Rectal smooth muscle tissue (tissue), 1 donor: ENCODE measurements around the gene TMEM121.
"Not testable (repeated sequence)": the region's sequence is repeated elsewhere in the genome, so short reads cannot be mapped to it uniquely, and the experiment has no call there.

ENCODE experiments used
- H3K27ac ChIP-seq: one replicate; pipeline ENCODE4 v1.7.0; 2013; ENCODE audit warnings: low read depth, low read length, inconsistent platforms
- H3K27me3 ChIP-seq: one replicate; pipeline ENCODE4 v1.7.0; 2013; ENCODE audit warnings: low read length; ENCODE audit not compliant: control insufficient read depth, insufficient read depth
- H3K36me3 ChIP-seq: one replicate; pipeline ENCODE4 v1.7.0; 2013; ENCODE audit warnings: low read length; ENCODE audit not compliant: control insufficient read depth, insufficient read depth
- H3K4me1 ChIP-seq: one replicate; pipeline ENCODE4 v1.7.0; 2013; ENCODE audit warnings: low read length; ENCODE audit not compliant: control insufficient read depth, insufficient read depth
- H3K4me3 ChIP-seq: one replicate; pipeline ENCODE4 v1.7.0; 2013; ENCODE audit warnings: low read length
- H3K9ac ChIP-seq: one replicate; pipeline ENCODE4 v1.7.0; 2013; ENCODE audit warnings: low read length

Gene TMEM121

GRCh38 chr14:105537580-105538474 is 11.4 kb downstream of the TMEM121 start:
- Histone ChIP-seq H3K27ac (no peak overlapping the region), H3K27me3 (peaks cover 15% of the 10 kb centered on the region), H3K4me1 (no peaks in the 10 kb centered on the region), H3K4me3 (no peak overlapping the region), H3K9ac (no peak overlapping the region), H3K36me3 (no peaks in the 10 kb centered on the region)

GRCh38 chr14:105538481-105539049 is 12.2 kb downstream of the TMEM121 start:
- Histone ChIP-seq H3K4me1 (no peaks in the 10 kb centered on the region), H3K36me3 (no peaks in the 10 kb centered on the region), H3K27ac (no peak overlapping the region), H3K4me3 (no peak overlapping the region), H3K27me3 (peaks cover 15% of the 10 kb centered on the region), H3K9ac (no peak overlapping the region)

GRCh38 chr14:105540811-105541210 is 14.4 kb downstream of the TMEM121 start:
- Histone ChIP-seq H3K9ac (no peak overlapping the region), H3K36me3 (no peaks in the 10 kb centered on the region), H3K27ac (no peak overlapping the region), H3K27me3 (peaks cover 15% of the 10 kb centered on the region), H3K4me1 (no peaks in the 10 kb centered on the region), H3K4me3 (no peak overlapping the region)

GRCh38 chr14:105541218-105541875 is 15.0 kb downstream of the TMEM121 start:
- Histone ChIP-seq H3K4me1 (no peaks in the 10 kb centered on the region), H3K4me3 (no peak overlapping the region), H3K36me3 (no peaks in the 10 kb centered on the region), H3K27me3 (peaks cover 12% of the 10 kb centered on the region), H3K27ac (no peak overlapping the region), H3K9ac (no peak overlapping the region)

GRCh38 chr14:105545676-105546075 is 19.3 kb downstream of the TMEM121 start:
- not testable (repeated sequence) for H3K27ac ChIP-seq, H3K36me3 ChIP-seq, H3K4me1 ChIP-seq, H3K4me3 ChIP-seq, H3K27me3 ChIP-seq, H3K9ac ChIP-seq

GRCh38 chr14:105546410-105546809 is 20.0 kb downstream of the TMEM121 start:
- not testable (repeated sequence) for H3K4me1 ChIP-seq, H3K9ac ChIP-seq, H3K36me3 ChIP-seq, H3K27ac ChIP-seq, H3K4me3 ChIP-seq, H3K27me3 ChIP-seq

- not testable (repeated sequence) for H3K36me3 ChIP-seq, H3K27ac ChIP-seq, H3K4me3 ChIP-seq, H3K27me3 ChIP-seq, H3K4me1 ChIP-seq, H3K9ac ChIP-seq
Measured at GRCh38 chr14:105547072-105547471, 20.7 kb downstream of the TMEM121 start.

GRCh38 chr14:105547741-105548169 is 21.4 kb downstream of the TMEM121 start:
- Histone ChIP-seq H3K9ac (no peak overlapping the region), H3K4me1 (no peaks in the 10 kb centered on the region), H3K27ac (no peak overlapping the region), H3K36me3 (no peaks in the 10 kb centered on the region), H3K27me3 (no peaks in the 10 kb centered on the region), H3K4me3 (no peak overlapping the region)

GRCh38 chr14:105549481-105549880 is 23.1 kb downstream of the TMEM121 start:
- Histone ChIP-seq H3K27ac (no peak overlapping the region), H3K27me3 (no peaks in the 10 kb centered on the region), H3K36me3 (no peaks in the 10 kb centered on the region), H3K4me3 (no peak overlapping the region), H3K9ac (no peak overlapping the region), H3K4me1 (no peaks in the 10 kb centered on the region)

GRCh38 chr14:105554022-105554421 is 27.6 kb downstream of the TMEM121 start:
- Histone ChIP-seq H3K27ac (no peak overlapping the region), H3K4me3 (no peak overlapping the region), H3K9ac (no peak overlapping the region), H3K27me3 (no peaks in the 10 kb centered on the region), H3K36me3 (no peaks in the 10 kb centered on the region), H3K4me1 (no peaks in the 10 kb centered on the region)

GRCh38 chr14:105554523-105554922 is 28.1 kb downstream of the TMEM121 start:
- no peak overlapping the region for H3K27ac ChIP-seq
- no peaks in the 10 kb centered on the region for H3K4me1 ChIP-seq

GRCh38 chr14:105557671-105558070 is 31.3 kb downstream of the TMEM121 start:
- not testable (repeated sequence) for H3K27me3 ChIP-seq, H3K9ac ChIP-seq, H3K36me3 ChIP-seq, H3K4me1 ChIP-seq, H3K4me3 ChIP-seq, H3K27ac ChIP-seq

More at GRCh38 chr14:105554523-105554922, 28.1 kb downstream of the TMEM121 start:
- no peaks in the 10 kb centered on the region for H3K27me3 ChIP-seq
- no peak overlapping the region for H3K9ac ChIP-seq
- no peaks in the 10 kb centered on the region for H3K36me3 ChIP-seq
- no peak overlapping the region for H3K4me3 ChIP-seq
